ENCODE measurements around the gene CALCB. TPM values are rescaled to one million over a fixed set of nuclear protein-coding genes. Genes with fewer than 3 reads are reported as not detected.

Gene CALCB
- total RNA-seq, 1 experiment from 2014 or later: 4.3 TPM

- intact Hi-C loops (cut with micrococcal nuclease): no loop called here
- TF ChIP-seq CTCF (IDR thresholded peaks at IDR 0.05; ENCODE audit: unreplicated experiment): no peak
- no TSS peak for BruUV-seq (replicated peaks)
Measured at GRCh38 chr11:15104166-15104565, 30.8 kb downstream of the CALCB start.

GRCh38 chr11:15106201-15106965 is 33.0 kb downstream of the CALCB start:
- Mint-ChIP-seq H3K9me3 (ENCODE audit: unreplicated experiment) (no peaks in the 10 kb centered on the region), H3K27ac (ENCODE audit: low read depth, unreplicated experiment) (peak overlapping the region; percentile 74), H3K4me3 (ENCODE audit: unreplicated experiment) (peak overlapping the region; percentile 35), H3K4me1 (ENCODE audit: insufficient read depth, unreplicated experiment) (peaks cover 34% of the 10 kb centered on the region), H3K36me3 (ENCODE audit: insufficient read depth, unreplicated experiment) (peaks cover 6% of the 10 kb centered on the region), H3K27me3 (ENCODE audit: insufficient read depth, unreplicated experiment) (no peaks in the 10 kb centered on the region)
- BruUV-seq (replicated peaks): no TSS peak
- no peak for TF ChIP-seq CTCF (IDR thresholded peaks at IDR 0.05; ENCODE audit: unreplicated experiment)
- intact Hi-C loops (cut with micrococcal nuclease): no loop called here
- peak; percentile 77 for DNase-seq (ENCODE audit: unreplicated experiment)
- POLR2A ChIA-PET: interaction anchor here (0.6 to 1.2 kb wide), 4 partner anchors 11 to 1357 kb away, joined by 3 to 5 read pairs (median 3); no protein-coding TSS in a partner anchor
- CTCF ChIA-PET: interaction anchor here (0.6 to 12.7 kb wide), 11 partner anchors 10 to 518 kb away, joined by 3 to 276 read pairs (median 6); no protein-coding TSS in a partner anchor

More at GRCh38 chr11:15104166-15104565, 30.8 kb downstream of the CALCB start:
- Mint-ChIP-seq H3K27me3 (ENCODE audit: insufficient read depth, unreplicated experiment) (no peaks in the 10 kb centered on the region), H3K27ac (ENCODE audit: low read depth, unreplicated experiment) (no peak overlapping the region), H3K36me3 (ENCODE audit: insufficient read depth, unreplicated experiment) (peaks cover 6% of the 10 kb centered on the region), H3K4me1 (ENCODE audit: insufficient read depth, unreplicated experiment) (peaks cover 37% of the 10 kb centered on the region), H3K4me3 (ENCODE audit: unreplicated experiment) (no peak overlapping the region), H3K9me3 (ENCODE audit: unreplicated experiment) (no peaks in the 10 kb centered on the region)
- no peak for DNase-seq (ENCODE audit: unreplicated experiment)
- CTCF ChIA-PET: interaction anchor here (0.6 to 12.7 kb wide), 6 partner anchors 29 to 433 kb away, joined by 3 to 276 read pairs (median 10); no protein-coding TSS in a partner anchor
- POLR2A ChIA-PET: no interaction called here

- Mint-ChIP-seq H3K4me1 (ENCODE audit: insufficient read depth, unreplicated experiment) (peaks cover 31% of the 10 kb centered on the region), H3K27ac (ENCODE audit: low read depth, unreplicated experiment) (peak overlapping the region; percentile 74), H3K36me3 (ENCODE audit: insufficient read depth, unreplicated experiment) (peaks cover 6% of the 10 kb centered on the region), H3K4me3 (ENCODE audit: unreplicated experiment) (no peak overlapping the region), H3K9me3 (ENCODE audit: unreplicated experiment) (no peaks in the 10 kb centered on the region), H3K27me3 (ENCODE audit: insufficient read depth, unreplicated experiment) (no peaks in the 10 kb centered on the region)
- ChIA-PET CTCF (interaction anchor here (0.6 to 12.7 kb wide), 11 partner anchors 7 to 200 kb away, joined by 3 to 276 read pairs (median 6); no protein-coding TSS in a partner anchor), POLR2A (interaction anchor here (0.9 kb wide), 1 partner anchor 9 kb away, joined by 3 read pairs; no protein-coding TSS in a partner anchor)
- peak; percentile 62 for DNase-seq (ENCODE audit: unreplicated experiment)
- no TSS peak for BruUV-seq (replicated peaks)
- no peak for TF ChIP-seq CTCF (IDR thresholded peaks at IDR 0.05; ENCODE audit: unreplicated experiment)
- intact Hi-C loops (cut with micrococcal nuclease): no loop called here
Measured at GRCh38 chr11:15107730-15108515, 34.5 kb downstream of the CALCB start.
